ENCODE data around the gene DPP6.
"Not testable (repeated sequence)": the region's sequence is repeated elsewhere in the genome, so short reads cannot be mapped to it uniquely, and the experiment has no call there.

DPP6 gene

GRCh38 chr7:154633641-154634040, 581.4 kb downstream of the DPP6 start:
- DNase-seq, result no peak

- no peak for DNase-seq
Measured at GRCh38 chr7:154638286-154638685, 586.1 kb downstream of the DPP6 start.

- DNase-seq, result peak; percentile 42
Measured at GRCh38 chr7:154640266-154640865, 588.2 kb downstream of the DPP6 start.

DNA sequence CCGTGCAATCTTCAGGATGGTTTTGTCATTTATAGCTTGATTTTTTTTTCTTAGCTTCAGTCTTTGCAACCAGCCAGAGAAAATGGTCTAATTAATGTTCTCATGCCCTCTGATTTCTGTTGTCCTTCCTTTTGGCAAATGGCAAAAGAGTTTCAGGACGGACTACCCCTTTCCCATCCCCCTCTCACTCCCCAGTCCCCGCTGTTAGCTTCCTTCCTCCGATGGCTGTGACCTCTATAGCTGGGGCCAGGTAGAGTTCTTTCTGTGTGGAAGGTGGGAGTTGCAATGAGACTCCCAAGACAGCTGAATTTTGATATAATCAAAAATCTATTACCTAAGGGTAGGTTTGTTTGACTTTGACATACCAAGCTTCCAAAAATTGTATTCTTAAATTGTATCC, 588.7 kb downstream of the DPP6 start:
- DNase-seq, result no peak

GRCh38 chr7:154644366-154644765, 592.2 kb downstream of the DPP6 start:
- DNase-seq, result no peak

- DNase-seq, result no peak
Measured at GRCh38 chr7:154646126-154647013, 594.2 kb downstream of the DPP6 start.

DNA sequence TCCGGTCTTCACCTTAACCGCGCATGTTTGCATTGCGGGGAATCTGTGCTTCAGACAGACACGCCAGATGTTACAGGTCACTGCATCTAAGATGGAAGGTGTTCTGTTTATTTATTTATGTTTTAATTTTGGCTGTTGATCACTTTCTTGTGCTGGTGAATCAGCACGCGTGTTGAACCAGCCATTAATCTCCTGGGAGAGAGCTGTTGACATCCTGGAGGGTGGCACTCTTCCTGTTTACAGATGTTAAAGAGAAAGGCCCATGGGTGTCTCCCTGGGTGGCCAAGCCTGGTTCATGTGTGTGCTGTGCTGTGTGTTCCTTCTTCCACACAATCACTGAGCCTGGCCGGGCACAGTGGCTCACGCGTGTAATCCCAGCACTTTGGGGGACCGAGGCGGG, 595.4 kb downstream of the DPP6 start:
- no peak for DNase-seq

GRCh38 chr7:154649015-154649414, 596.8 kb downstream of the DPP6 start:
- no peak for DNase-seq

- DNase-seq, result no peak
Measured at GRCh38 chr7:154649434-154649833, 597.2 kb downstream of the DPP6 start.

GRCh38 chr7:154650275-154650674, 598.1 kb downstream of the DPP6 start:
- DNase-seq, result no peak

GRCh38 chr7:154651501-154651900, 599.3 kb downstream of the DPP6 start:
- DNase-seq, result no peak

- DNase-seq, result no peak
Measured at GRCh38 chr7:154652564-154652963, 600.4 kb downstream of the DPP6 start.

DNA sequence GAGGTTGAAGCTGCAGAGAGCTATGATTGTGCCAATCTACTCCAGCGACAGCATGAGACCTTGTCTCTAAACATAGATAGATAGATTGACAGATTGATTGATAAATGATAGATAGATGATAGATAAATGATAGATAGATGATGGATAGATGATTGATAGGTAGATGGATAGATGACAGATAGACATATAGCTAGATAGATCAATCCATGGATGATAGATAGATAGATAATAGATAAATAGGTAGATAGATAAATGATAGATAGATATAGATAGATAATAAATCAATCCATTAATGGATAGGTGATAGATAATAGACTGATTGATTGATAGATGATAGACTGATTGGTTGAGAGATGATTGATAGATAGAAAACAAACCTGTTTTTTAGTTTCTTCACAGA, 601.1 kb downstream of the DPP6 start:
- DNase-seq, result no peak

- no peak for DNase-seq
Measured at GRCh38 chr7:154656618-154657017, 604.4 kb downstream of the DPP6 start.

DNA sequence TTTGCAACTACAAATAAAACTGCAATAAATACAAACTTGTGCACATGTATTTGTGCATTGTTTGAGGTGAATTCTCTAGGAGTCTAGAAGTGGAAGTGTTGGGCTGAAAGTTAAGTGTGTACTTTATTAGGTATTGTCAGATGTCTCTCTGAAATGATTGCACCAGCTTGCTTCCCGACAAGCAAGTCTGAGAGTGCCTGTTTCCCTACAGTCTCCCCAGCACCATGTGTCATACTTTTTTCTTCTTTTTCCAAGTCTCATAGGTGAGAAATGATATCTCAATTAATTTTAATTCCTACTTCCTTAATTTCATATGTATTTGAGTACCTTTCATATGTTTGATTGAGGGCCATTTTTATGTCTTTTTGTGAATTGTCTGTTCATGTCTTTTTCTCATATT, 614.6 kb downstream of the DPP6 start:
- no peak for DNase-seq

DNA sequence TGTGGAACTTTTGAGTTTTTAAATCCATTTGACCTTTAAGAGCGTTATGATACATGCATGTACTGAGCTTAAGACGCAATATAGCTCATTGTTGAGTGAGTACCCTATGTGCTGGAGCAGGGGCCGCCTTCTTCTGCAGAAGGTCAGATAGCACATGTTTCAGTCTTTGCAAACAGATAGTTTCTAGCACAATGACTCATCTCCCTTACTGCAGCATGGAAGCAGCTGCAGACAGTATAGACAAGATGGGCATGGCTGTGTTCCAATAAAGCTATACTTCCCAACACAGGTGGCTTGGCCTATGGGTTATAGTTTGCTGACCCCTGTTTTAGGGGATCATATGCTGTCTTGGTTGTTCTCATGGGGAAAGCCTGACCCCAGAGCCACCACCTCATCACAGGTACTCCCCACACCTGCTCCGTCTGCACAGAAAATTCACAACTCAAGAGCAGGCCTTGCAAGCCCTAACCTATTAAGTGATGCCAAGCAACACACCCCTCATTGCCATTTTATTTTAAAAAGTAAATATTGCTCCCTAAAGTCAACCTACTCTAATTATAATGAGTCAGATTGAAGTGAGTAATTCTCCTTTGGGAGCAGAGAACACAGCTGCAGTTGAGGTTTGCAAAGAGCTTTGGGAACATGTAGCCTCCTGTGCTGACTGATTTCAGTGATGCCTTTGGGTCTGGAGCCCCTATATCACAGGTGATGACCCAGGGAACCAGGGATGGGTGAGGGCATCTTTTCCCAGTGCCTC, 620.6 kb downstream of the DPP6 start:
- DNase-seq, result peak; percentile 55

DNA sequence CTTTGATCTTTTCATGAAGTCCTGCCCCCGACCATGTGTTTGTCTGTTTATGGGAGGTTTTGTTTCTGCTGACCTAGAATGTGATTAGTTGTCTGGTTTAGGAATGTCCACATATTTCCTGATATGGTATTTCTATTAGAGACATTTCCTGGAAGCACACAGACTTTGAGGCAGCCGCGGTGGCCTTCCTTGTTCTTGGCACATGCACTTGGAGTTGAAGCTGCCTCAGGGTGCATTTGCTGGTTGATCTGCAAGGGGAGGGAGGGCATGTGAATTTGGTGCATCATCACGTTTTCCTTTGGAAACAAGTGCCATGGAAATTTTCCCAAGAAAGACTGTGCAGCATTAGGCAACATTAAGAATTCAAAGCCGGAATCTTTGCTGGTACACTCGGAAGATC, 622.0 kb downstream of the DPP6 start:
- DNase-seq, result no peak

- DNase-seq, result no peak
Measured at GRCh38 chr7:154675560-154675959, 623.4 kb downstream of the DPP6 start.

- not testable (repeated sequence) for DNase-seq
Measured at GRCh38 chr7:154676033-154676421, 623.8 kb downstream of the DPP6 start.

GRCh38 chr7:154676422-154677073, 624.4 kb downstream of the DPP6 start:
- no peak for DNase-seq

DNA sequence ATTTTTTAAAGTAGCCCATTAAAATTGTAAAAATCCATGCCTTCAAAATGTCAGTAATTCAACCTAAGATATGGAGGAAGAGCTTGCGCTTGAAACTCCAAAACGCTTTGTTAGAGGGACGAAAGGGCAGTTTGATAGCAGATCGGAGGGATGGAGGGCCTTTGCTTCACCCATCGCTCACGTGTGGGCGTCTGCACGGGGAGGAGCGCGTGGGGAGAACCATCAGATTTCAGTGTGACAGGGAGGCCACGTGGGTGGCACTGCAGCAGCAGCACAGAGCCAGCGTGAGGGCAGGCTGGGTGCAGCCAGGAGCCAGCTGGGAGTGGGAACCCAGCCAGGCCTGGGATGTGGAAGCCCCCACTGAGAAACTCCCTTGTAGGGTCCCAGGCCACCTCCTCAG, 625.3 kb downstream of the DPP6 start:
- DNase-seq, result no peak

GRCh38 chr7:154678001-154678550, 625.9 kb downstream of the DPP6 start:
- not testable (repeated sequence) for DNase-seq

Measured in NCI-H1092 (cell line).